ENCODE results near the gene TYW1B.
"Not testable (repeated sequence)": the region's sequence is repeated elsewhere in the genome, so short reads cannot be mapped to it uniquely, and the experiment has no call there.

The TYW1B gene

DNA sequence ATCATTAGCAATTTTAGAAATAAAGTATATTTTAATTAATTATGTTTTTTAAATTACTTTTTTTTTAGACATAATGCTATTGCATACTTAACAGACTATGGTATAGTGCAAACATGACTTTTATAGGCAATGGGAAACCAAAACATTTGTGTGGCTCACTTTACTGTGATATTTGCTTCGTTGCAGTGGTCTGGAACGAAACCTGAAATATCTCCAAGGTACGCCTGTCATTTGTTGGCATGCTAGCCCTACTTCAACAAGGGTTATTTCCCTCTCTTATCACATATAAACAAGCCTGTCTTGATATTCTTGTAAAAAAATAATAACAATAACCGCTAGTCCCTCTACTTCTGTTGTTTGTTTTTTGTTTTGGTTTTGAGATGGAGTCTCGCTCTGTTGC lies 74.2 kb downstream of the TYW1B start:
- no peak for DNase-seq

GRCh38 chr7:72753229-72753628 lies 74.8 kb downstream of the TYW1B start:
- not testable (repeated sequence) for DNase-seq

DNA sequence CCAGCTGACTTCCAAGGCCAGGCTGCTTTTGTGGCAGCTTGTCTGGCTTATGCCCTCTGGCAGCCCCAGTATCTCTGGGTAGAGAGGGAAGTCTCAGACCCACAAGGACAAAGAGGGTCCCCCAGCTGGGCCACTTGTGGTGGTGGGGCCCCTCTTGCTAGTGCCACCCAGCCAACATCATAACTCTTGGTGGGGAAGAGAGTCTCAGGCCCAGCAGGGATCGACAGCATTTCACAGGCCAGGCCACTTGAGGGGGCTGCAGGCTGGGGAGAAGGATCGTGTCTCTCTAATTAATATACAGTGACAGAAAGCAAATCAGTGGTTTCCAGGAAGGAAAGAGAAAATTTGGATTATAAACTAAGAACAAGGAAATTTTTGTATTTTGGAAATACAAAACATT lies 76.0 kb downstream of the TYW1B start:
- no peak for DNase-seq

DNA sequence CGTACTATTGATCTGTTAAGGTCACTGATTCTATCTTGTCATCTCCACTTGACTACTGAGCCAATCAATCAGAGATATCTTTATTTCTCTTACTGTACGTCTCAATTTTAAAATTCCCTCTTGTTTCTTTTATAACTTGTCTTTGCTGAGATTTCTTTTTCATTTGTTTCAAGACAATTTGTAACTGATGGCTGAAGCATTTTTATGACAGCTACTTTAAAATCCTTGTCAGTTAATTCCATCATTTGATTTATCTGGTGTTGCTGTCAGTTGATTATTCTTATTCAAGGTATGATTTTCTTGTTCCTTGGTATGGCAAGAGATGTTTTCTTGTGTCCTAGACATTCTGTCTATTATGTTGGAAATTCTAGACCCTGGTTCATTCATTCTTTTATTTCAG lies 76.6 kb downstream of the TYW1B start:
- no peak for DNase-seq

DNA sequence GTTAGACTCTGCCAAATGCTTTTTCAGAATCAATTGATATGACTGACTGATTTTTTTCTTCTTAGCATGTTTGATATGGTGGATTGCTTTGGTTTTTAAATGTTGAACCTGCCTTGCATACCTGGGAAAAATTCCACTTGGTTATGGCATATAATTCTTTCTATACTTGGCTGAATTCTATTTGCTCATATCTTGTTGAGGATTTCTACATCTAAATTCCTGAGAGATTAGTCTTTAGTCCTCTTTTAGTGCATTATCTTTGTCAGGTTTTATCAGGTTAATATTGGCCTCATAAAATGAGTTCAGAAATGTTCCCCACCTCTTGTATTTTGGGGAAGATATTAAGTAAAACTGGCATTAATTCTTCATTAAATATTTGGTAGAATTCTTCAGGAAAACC lies 79.4 kb downstream of the TYW1B start:
- not testable (repeated sequence) for DNase-seq

DNA sequence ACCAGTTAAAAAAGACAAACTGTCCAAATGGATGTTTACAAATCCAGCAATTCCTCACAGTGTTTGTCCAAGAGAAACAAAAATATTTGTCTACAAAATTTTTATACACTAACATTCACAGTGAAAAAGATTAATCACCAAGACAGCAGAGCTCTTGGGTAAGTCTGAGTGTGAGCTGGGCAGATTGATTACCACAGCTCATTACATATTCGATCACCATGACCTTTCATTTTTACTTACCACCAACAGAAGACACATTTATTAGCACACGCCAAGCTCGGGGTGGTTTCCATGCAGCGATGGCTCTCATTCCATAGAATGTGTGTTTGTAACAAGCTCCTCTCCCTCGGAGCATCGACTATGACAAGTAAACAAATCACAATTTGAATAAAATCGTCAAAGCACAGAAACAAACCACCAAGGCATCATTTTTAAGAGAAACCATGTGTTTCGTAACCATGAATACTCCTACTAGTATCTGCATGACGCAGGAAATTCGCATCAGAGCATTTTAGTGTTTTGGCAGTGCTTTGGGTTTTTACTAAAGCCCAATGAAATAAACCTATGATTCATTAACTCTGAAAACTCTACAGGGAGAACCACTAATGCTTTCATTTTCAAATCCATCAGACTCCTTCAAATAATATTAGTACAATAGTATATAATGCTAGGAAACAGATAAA lies 83.6 kb downstream of the TYW1B start:
- DNase-seq: not testable (repeated sequence)

DNA sequence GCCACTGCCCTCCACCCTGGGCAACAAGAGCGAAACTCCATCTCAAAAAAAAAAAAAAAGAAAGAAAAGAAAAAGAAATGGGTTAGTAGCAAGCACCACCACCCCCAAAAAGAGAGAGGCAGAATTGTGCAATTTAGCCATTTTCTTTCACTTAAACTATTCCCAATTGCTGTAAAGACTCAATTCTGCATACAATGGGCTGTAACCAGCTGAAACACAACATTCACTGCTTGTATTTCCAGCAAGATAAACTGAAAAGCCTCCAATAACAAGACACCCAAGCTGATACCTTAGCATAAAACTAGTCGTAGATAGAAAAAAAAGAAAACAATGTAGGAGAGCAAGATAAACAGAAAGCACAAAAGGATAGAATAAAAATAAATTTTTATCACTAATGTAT lies 84.2 kb downstream of the TYW1B start:
- DNase-seq: not testable (repeated sequence)

GRCh38 chr7:72739716-72740115 lies 88.3 kb downstream of the TYW1B start:
- not testable (repeated sequence) for DNase-seq

DNA sequence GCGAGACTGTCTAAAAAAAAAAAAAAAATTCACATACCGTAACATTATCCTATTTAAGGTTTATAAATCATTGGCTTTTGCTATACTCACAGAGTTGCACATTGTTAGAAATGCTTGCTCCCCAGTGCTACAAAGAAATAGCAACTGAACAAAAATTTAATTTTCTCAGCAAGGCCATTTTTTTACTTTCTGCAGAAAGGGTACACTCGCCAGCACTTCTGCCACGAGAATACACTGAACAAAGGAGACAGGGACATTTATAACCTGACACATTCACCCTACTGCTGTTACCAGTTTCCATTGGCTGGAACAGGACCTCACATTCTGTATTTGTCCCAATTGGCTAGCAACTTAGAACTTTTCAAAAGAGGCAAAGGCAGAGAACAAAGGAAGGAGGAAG lies 92.1 kb downstream of the TYW1B start:
- not testable (repeated sequence) for DNase-seq

- DNase-seq: not testable (repeated sequence)
Observed at GRCh38 chr7:72730815-72731214, 97.2 kb downstream of the TYW1B start.

DNA sequence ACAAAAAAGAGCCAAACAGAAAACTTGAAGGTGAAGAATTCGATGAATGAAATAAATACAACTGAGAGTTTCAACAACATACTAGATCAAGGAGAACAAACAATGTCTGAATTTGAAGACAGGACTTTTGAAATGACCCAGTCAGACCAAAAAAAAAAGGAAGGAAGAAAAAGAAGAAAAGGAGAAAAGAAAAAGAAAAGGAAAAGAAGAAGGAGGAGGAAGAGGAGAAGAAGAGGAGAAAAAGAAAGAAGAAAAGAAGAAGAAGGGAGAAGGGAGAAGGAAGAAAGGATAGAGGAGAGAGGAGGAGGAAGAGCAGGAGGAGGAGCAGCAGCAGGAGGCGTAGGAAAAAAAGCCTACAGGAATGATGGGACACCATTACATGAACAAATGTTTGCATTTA lies 97.6 kb downstream of the TYW1B start:
- DNase-seq: not testable (repeated sequence)

DNA sequence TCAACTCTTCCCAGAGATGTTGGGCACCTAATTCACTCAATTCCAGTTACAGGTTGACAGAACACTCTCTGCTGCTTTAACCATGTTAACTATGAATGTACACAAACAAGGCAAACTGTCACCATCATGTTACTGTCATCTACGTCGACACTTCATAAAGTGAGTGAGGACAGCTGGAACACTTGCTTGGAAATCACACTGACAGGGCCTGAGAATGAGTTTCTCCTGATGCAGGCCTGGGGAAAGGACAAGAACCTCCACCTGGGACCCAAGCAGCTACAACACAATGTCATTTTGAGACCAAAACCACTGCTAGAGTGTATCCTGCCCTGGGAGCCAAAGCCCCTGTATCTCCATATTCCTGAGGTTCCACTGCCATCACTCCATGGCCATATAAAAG lies 98.9 kb downstream of the TYW1B start:
- not testable (repeated sequence) for DNase-seq

- DNase-seq: not testable (repeated sequence)
Observed at GRCh38 chr7:72722694-72723093, 105.3 kb downstream of the TYW1B start.

GRCh38 chr7:72720890-72721289 lies 107.1 kb downstream of the TYW1B start:
- not testable (repeated sequence) for DNase-seq

- DNase-seq: not testable (repeated sequence)
Observed at GRCh38 chr7:72717252-72717774, 110.7 kb downstream of the TYW1B start.

- DNase-seq: not testable (repeated sequence)
Observed at GRCh38 chr7:72711927-72712326, 116.1 kb downstream of the TYW1B start.

DNA sequence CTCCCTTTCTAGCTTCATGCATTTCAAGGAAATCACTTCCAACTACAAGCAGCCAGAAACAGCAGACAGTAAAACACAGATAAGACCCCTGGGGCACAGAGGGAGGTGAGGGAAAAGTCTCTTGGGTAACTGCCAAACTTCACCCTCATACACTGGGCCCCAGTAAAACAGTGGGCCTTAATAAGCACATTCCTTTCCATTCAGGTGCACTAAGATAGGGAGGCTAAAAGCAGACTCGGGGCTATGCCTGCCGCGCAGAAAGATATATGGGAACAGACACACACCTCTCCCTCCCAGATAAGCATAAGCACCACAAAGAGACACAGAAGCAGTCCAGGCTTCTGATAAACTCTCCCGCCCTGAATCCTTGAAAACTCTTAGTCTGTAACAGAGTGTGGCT lies 117.0 kb downstream of the TYW1B start:
- DNase-seq: no peak

DNA sequence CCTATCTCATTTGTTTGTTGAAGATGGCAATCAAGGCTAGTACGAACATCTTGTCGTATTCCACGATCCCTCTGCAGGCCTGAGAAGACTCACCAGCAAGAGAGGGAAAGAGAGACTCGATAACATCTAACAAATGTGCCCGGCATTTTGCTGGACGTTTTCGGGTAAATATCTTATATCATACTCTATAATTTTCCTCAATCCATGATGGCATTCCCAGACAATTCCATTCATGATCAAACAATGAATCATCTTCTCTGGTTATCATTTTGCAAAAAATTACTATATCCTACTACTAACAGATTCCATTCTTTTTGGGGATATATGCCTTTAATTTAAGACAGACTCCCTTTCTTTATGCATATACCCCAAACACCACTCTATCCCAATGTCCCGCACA lies 118.1 kb downstream of the TYW1B start:
- DNase-seq: no peak

- DNase-seq: not testable (repeated sequence)
Observed at GRCh38 chr7:72708371-72709050, 119.5 kb downstream of the TYW1B start.

DNA sequence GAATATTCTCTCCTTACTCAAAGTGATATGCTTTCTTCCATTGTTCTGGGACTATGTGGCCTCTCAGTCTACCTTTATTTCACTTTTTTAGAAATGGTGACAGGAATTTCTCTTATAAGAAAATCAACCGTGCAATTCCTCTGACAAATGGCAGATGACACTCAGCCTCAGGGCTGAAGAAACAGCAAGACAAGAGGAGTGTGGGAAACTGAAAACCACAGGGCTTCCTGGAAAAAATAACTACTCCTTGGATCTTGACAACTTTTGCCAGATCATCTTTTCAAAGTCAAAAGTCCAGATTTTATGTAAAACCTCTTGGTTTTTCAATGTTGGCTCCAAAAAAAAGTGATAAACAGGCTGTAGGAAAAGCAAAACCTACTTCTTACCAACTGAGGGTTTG lies 121.5 kb downstream of the TYW1B start:
- no peak for DNase-seq

GRCh38 chr7:72705693-72706092 lies 122.3 kb downstream of the TYW1B start:
- DNase-seq: not testable (repeated sequence)

DNA sequence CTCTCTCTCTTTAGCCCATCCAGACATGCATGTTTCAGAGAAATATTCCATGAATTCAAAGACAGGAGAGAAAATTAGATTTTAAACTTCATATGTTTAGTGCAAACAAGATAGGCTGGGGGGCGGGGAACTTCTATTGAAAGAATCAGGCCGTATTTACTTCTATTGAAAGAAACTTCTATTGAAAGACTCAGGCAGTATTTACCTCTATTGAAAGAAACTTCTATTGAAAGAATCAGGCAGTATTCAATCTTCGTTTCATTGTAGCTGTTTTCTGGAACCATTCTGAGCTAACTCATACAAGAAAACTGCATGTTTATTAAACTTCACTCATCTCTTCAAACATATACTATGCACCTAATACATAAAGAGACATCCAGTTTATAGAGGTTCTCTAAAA lies 123.1 kb downstream of the TYW1B start:
- DNase-seq: no peak

- DNase-seq: not testable (repeated sequence)
Observed at GRCh38 chr7:72700548-72700947, 127.5 kb downstream of the TYW1B start.

DNA sequence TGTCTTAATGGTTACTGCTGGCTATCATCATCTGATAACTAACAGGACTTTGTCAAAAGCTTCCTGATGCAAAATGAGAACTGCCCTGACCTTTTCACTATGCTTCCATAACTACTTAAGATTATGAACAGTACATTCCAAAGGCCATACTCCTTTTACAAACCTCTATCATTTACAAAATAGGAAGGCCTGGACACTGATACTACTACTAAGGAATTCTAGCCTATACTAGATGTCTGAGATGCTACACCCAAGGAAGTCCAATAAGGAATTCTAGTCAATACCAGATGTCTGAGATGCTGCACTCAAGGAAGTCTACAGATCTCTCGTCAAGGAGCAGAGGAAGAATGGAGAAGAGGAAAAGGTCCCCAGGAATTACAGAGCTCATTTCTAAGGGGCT lies 130.9 kb downstream of the TYW1B start:
- not testable (repeated sequence) for DNase-seq
